Skeletal muscle tissue (tissue), 4 donors: ENCODE results near the gene BARX2. TPM values are rescaled to one million over a fixed set of nuclear protein-coding genes. Genes with fewer than 3 reads are reported as not detected.

Experiments
- H3K27ac ChIP-seq: one replicate; pipeline ENCODE4 v1.7.0; 2013; ENCODE audit warnings: mild to moderate bottlenecking, low read depth, low read length, inconsistent platforms
- H3K27me3 ChIP-seq, 3 donors: one replicate each; pipeline ENCODE4 v1.7.0; 2013; ENCODE audit warnings: low read length in 3 of 3; ENCODE audit not compliant: control insufficient read depth in 3 of 3, insufficient read depth in 3 of 3
- H3K36me3 ChIP-seq, 3 donors: one replicate each; pipeline ENCODE4 v1.7.0; 2013; ENCODE audit warnings: low read length in 3 of 3; ENCODE audit not compliant: control insufficient read depth in 3 of 3, insufficient read depth in 3 of 3
- H3K4me1 ChIP-seq, 3 donors: one replicate each; pipeline ENCODE4 v1.7.0; 2013; ENCODE audit warnings: low read length in 3 of 3, mild to moderate bottlenecking in 3 of 3; ENCODE audit not compliant: control insufficient read depth in 3 of 3, insufficient read depth in 3 of 3
- H3K4me3 ChIP-seq, 3 donors: one replicate each; pipeline ENCODE4 v1.7.0; 2013; ENCODE audit warnings: low read length in 3 of 3
- H3K9ac ChIP-seq, 3 donors: one replicate each; pipeline ENCODE4 v1.7.0; 2013; ENCODE audit warnings: low read length in 3 of 3, mild to moderate bottlenecking in 3 of 3, moderate library complexity in 2 of 3, low read depth in 1 of 3
- H3K9me3 ChIP-seq, 3 donors: one replicate each; pipeline ENCODE4 v1.7.0; 2013; ENCODE audit warnings: low read length in 3 of 3; ENCODE audit not compliant: control insufficient read depth in 3 of 3
- total RNA-seq: library from RNA; depleted of rRNA; stranded (reverse); fragments of >200 nt; gene quantifications from one replicate; pipeline ENCODE4 v1.2.3, GENCODE V29; 2014
- donor health status: Osteomylitis.

BARX2 gene
- total RNA-seq, 1 donor from 2014 or later: not detected

GRCh38 chr11:129373489-129373953, 2.1 kb upstream of the BARX2 start:
- Histone ChIP-seq H3K4me3 (peak overlapping the region in 1 of 3 donors; percentile 20), H3K9ac (no peak overlapping the region), H3K9me3 (no peaks in the 10 kb centered on the region), H3K4me1 (peaks cover 5 to 10% (median 6%) of the 10 kb centered on the region in 3 donors), H3K36me3 (no peaks in the 10 kb centered on the region), H3K27ac (no peak overlapping the region), H3K27me3 (peaks cover 72 to 84% (median 79%) of the 10 kb centered on the region in 3 donors)

GRCh38 chr11:129374081-129374992, 1.3 kb upstream of the BARX2 start:
- no peaks in the 10 kb centered on the region for H3K9me3 ChIP-seq
- H3K27ac ChIP-seq: no peak overlapping the region
- H3K4me1 ChIP-seq: peaks cover 5 to 10% (median 6%) of the 10 kb centered on the region in 3 donors
- peaks cover 67 to 77% (median 74%) of the 10 kb centered on the region in 3 donors for H3K27me3 ChIP-seq
- H3K9ac ChIP-seq: no peak overlapping the region
- H3K4me3 ChIP-seq: peak overlapping the region in 1 of 3 donors; percentile 9
- H3K36me3 ChIP-seq: no peaks in the 10 kb centered on the region

GRCh38 chr11:129374993-129375750, 476 bp upstream of the BARX2 start:
- Histone ChIP-seq H3K36me3 (no peaks in the 10 kb centered on the region), H3K9me3 (no peaks in the 10 kb centered on the region), H3K27ac (no peak overlapping the region), H3K4me3 (no peak overlapping the region), H3K9ac (no peak overlapping the region), H3K4me1 (peaks cover 5 to 10% (median 6%) of the 10 kb centered on the region in 3 donors), H3K27me3 (peaks cover 68 to 79% (median 68%) of the 10 kb centered on the region in 3 donors)

DNA sequence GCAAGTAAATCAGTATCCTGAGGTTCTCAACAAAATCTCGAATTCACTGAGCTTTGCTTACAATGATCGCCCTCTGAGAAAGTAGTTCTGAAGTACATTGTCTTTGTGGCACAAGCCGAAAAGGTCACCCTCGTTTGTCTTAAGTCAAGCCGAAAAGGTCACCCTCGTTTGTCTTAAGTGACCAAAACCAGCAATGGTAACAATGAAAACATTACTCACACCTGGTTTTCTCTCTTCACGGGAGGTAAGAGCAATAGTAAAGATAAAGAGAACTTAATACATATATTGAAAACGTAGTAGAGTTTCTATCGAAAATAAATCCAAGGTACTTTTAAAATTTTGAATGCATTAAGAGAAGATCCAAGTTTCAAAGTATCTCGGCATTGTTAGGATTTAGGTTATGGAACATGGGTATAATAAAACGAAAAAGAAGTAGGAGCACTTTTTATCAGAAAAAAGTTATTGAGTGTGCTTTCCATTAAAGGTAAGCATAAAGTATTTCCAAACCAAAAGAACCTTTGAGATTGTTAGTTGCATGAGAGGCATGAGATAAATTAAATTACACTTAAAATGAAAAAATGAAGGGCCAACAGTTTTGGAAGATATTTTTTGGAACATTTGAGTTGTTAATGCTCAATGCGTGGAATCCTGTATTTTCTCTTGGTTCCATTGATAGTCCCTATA, 1.2 kb downstream of the BARX2 start:
- H3K27me3 ChIP-seq: peaks cover 55 to 73% (median 59%) of the 10 kb centered on the region in 3 donors

GRCh38 chr11:129377739-129378138, 2.1 kb downstream of the BARX2 start:
- peaks cover 48 to 70% (median 52%) of the 10 kb centered on the region in 3 donors for H3K27me3 ChIP-seq
- H3K9me3 ChIP-seq: no peaks in the 10 kb centered on the region
- H3K9ac ChIP-seq: no peak overlapping the region
- H3K27ac ChIP-seq: no peak overlapping the region
- no peak overlapping the region for H3K4me3 ChIP-seq
- H3K36me3 ChIP-seq: no peaks in the 10 kb centered on the region
- H3K4me1 ChIP-seq: peaks cover 5 to 10% (median 6%) of the 10 kb centered on the region in 3 donors

More for the DNA sequence above, 1.2 kb downstream of the BARX2 start:
- Histone ChIP-seq H3K9me3 (no peaks in the 10 kb centered on the region), H3K36me3 (no peaks in the 10 kb centered on the region), H3K4me3 (no peak overlapping the region), H3K4me1 (peaks cover 5 to 10% (median 6%) of the 10 kb centered on the region in 3 donors), H3K9ac (no peak overlapping the region), H3K27ac (no peak overlapping the region)

DNA sequence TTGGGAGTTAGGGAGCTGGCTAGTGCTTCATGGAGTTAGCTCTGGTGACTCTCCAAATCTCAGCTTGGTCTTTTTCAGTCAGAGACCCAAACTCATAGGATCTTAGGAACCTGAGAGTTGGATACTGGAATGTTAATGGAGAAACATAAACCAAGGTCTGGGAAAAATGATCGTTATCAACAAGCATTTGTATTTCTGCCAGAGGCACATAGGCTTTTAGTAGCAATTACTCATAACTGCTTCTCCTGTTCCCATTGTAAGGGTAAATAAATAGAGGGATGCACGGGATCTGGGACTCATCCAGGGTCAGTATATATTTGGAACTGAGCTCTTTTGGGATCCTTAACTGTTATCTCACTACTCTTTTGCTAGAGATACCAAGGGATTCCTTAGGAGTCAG, 4.8 kb downstream of the BARX2 start:
- H3K27ac ChIP-seq: no peak overlapping the region

GRCh38 chr11:129382583-129382982, 6.9 kb downstream of the BARX2 start:
- Histone ChIP-seq H3K4me3 (no peak overlapping the region), H3K27me3 (peaks cover 15 to 37% (median 18%) of the 10 kb centered on the region in 3 donors), H3K9ac (no peak overlapping the region), H3K36me3 (no peaks in the 10 kb centered on the region), H3K27ac (no peak overlapping the region), H3K4me1 (no peaks in the 10 kb centered on the region), H3K9me3 (no peaks in the 10 kb centered on the region)

More for the DNA sequence above, 4.8 kb downstream of the BARX2 start:
- Histone ChIP-seq H3K36me3 (no peaks in the 10 kb centered on the region), H3K4me3 (no peak overlapping the region), H3K4me1 (peaks cover 2 to 6% (median 4%) of the 10 kb centered on the region in 3 donors), H3K9me3 (no peaks in the 10 kb centered on the region), H3K9ac (no peak overlapping the region), H3K27me3 (peaks cover 28 to 48% (median 28%) of the 10 kb centered on the region in 3 donors)

GRCh38 chr11:129383060-129383459, 7.4 kb downstream of the BARX2 start:
- no peak overlapping the region for H3K9ac ChIP-seq
- peaks cover 10 to 35% (median 13%) of the 10 kb centered on the region in 3 donors for H3K27me3 ChIP-seq
- H3K9me3 ChIP-seq: no peaks in the 10 kb centered on the region
- no peak overlapping the region for H3K27ac ChIP-seq
- no peaks in the 10 kb centered on the region for H3K4me1 ChIP-seq
- H3K36me3 ChIP-seq: no peaks in the 10 kb centered on the region
- H3K4me3 ChIP-seq: no peak overlapping the region

GRCh38 chr11:129383502-129383901, 7.9 kb downstream of the BARX2 start:
- H3K4me3 ChIP-seq: no peak overlapping the region
- H3K9ac ChIP-seq: no peak overlapping the region
- H3K4me1 ChIP-seq: no peaks in the 10 kb centered on the region
- no peaks in the 10 kb centered on the region for H3K9me3 ChIP-seq
- no peaks in the 10 kb centered on the region for H3K36me3 ChIP-seq
- peaks cover 10 to 36% (median 11%) of the 10 kb centered on the region in 3 donors for H3K27me3 ChIP-seq
- H3K27ac ChIP-seq: no peak overlapping the region
